ENCODE measurements around the gene CEP131. TPM values are rescaled to one million over a fixed set of nuclear protein-coding genes. Genes with fewer than 3 reads are reported as not detected.

The CEP131 gene
- total RNA-seq, 4 donors from 2014 or later, result 6.0 to 8.8 (median 7.5) TPM

DNA sequence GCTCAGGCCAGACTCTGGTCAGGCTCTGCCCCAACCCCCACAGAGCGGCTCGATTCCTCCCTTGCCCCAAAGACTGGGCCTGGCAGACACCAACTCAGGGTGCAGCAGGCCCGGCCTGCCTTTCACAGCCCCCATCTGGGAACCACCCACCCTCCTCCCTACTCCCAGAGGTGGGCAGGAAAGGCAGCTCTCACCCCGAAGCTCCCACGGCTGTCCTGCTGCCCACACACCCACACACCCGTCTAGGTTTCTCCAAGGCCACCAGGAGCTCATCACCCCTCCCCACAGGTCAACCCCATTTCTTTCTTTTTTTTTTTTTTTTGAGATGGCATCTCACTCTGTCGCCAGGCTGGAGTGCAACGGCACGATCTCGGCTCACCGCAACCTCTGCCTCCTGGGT lies 3.8 kb downstream of the CEP131 start:
- in situ Hi-C loops (cut with MboI; ENCODE audit: low sequenced_read_pairs in 4 of 4), result no loop called here
- Histone ChIP-seq H3K4me1 (peaks cover 11 to 18% of the 10 kb centered on the region in 2 donors), H3K9me3 (no peaks in the 10 kb centered on the region), H3K27me3 (no peaks in the 10 kb centered on the region), H3K27ac (no peak overlapping the region), H3K36me3 (peaks cover 0 to 5% of the 10 kb centered on the region in 2 donors), H3K4me3 (no peak overlapping the region)
- intact Hi-C loops (cut with DNase I; ENCODE audit: low total_unique reads), result no loop called here
- DNase-seq (no peak), ATAC-seq (no peak)
- TF ChIP-seq POLR2A (IDR thresholded peaks at IDR 0.05), result no peak
- TF ChIP-seq, protein P1, sequence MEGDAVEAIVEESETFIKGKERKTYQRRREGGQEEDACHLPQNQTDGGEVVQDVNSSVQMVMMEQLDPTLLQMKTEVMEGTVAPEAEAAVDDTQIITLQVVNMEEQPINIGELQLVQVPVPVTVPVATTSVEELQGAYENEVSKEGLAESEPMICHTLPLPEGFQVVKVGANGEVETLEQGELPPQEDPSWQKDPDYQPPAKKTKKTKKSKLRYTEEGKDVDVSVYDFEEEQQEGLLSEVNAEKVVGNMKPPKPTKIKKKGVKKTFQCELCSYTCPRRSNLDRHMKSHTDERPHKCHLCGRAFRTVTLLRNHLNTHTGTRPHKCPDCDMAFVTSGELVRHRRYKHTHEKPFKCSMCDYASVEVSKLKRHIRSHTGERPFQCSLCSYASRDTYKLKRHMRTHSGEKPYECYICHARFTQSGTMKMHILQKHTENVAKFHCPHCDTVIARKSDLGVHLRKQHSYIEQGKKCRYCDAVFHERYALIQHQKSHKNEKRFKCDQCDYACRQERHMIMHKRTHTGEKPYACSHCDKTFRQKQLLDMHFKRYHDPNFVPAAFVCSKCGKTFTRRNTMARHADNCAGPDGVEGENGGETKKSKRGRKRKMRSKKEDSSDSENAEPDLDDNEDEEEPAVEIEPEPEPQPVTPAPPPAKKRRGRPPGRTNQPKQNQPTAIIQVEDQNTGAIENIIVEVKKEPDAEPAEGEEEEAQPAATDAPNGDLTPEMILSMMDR (IDR thresholded peaks at IDR 0.05 in 4 of 5, conservative IDR thresholded peaks at IDR 0.05 in 1 of 5), result no peak

DNA sequence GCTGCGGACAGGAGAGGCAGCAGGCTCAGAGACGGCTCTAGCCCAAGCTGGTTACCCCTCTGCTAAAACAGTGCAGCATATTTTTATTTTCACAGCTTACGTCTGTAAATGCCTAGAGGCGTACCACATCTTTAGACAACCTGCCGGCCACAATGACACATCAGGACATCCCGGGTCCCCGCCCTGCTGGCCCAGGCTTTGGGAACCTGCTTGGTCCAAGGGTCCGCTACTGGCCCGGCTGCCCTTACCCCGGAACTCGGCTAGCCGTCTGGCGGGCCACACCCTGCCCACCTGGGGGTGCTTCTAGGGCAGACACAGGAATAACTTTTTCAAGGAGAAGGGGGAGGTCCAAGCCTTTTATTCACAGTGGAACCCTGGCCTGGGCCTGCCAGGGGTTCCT lies 4.3 kb downstream of the CEP131 start:
- H3K4me3 ChIP-seq, result no peak overlapping the region
- H3K4me1 ChIP-seq, result peaks cover 11 to 15% of the 10 kb centered on the region in 2 donors
- TF ChIP-seq POLR2A (IDR thresholded peaks at IDR 0.05), result no peak
- TF ChIP-seq, protein P1 (IDR thresholded peaks at IDR 0.05 in 4 of 5, conservative IDR thresholded peaks at IDR 0.05 in 1 of 5), result no peak
- in situ Hi-C loops (cut with MboI; ENCODE audit: low sequenced_read_pairs in 4 of 4), result no loop called here
- no peak overlapping the region for H3K27ac ChIP-seq
- no peak for DNase-seq
- peaks cover 0 to 5% of the 10 kb centered on the region in 2 donors for H3K36me3 ChIP-seq
- intact Hi-C loops (cut with DNase I; ENCODE audit: low total_unique reads), result no loop called here
- no peaks in the 10 kb centered on the region for H3K9me3 ChIP-seq
- no peaks in the 10 kb centered on the region for H3K27me3 ChIP-seq
- ATAC-seq, result no peak

DNA sequence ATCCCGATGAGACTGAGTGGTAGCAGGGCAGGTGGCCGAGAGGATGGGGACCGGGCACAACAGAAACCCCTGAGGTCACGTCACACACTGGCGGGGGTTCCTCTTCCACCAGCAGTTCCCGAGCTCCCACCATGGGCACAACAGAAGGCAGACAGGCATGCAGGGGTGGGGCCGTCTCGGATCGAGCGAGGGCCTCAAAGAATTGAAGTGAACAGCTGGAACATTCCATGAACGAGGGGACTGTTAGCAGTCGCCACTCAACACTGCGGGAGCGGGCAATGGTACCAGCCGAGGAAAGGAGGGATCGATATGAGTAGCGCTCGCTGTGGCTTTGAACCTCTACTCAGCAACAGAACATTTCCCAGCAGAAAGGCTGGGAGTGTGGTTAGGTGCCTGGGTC lies 5.3 kb downstream of the CEP131 start:
- ATAC-seq (no peak), DNase-seq (no peak)
- TF ChIP-seq POLR2A (IDR thresholded peaks at IDR 0.05), result no peak
- TF ChIP-seq, protein P1 (IDR thresholded peaks at IDR 0.05 in 4 of 5, conservative IDR thresholded peaks at IDR 0.05 in 1 of 5), result no peak
- Histone ChIP-seq H3K27ac (no peak overlapping the region), H3K4me3 (no peak overlapping the region), H3K4me1 (peaks cover 11 to 12% of the 10 kb centered on the region in 2 donors), H3K36me3 (peaks cover 0 to 5% of the 10 kb centered on the region in 2 donors), H3K27me3 (no peaks in the 10 kb centered on the region), H3K9me3 (no peaks in the 10 kb centered on the region)
- in situ Hi-C loops (cut with MboI; ENCODE audit: low sequenced_read_pairs in 4 of 4), result no loop called here
- intact Hi-C loops (cut with DNase I; ENCODE audit: low total_unique reads), result no loop called here

DNA sequence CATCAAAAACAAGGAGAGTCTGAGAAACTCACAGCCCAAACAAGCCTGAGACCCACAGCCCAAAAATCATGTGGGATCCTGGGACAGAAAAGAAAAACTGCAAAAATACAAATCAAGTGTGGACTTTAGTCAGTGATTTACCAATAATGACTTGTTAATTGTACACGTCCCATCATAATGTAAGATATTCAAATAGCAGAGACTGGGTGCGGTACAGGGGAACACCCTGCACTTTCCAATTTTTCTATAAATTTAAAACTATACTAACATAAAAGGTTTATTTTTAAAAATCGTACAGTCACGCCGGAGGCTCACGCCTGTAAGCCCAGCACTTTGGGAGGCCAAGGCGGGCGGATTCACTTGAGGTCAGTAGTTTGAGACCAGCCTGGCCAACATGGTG lies 8.8 kb downstream of the CEP131 start:
- Histone ChIP-seq H3K27ac (no peak overlapping the region), H3K36me3 (no peaks in the 10 kb centered on the region), H3K9me3 (no peaks in the 10 kb centered on the region), H3K4me3 (no peak overlapping the region), H3K4me1 (no peaks in the 10 kb centered on the region), H3K27me3 (no peaks in the 10 kb centered on the region)
- intact Hi-C loops (cut with DNase I; ENCODE audit: low total_unique reads), result no loop called here
- no peak for TF ChIP-seq POLR2A (IDR thresholded peaks at IDR 0.05)
- TF ChIP-seq, protein P1 (IDR thresholded peaks at IDR 0.05 in 4 of 5, conservative IDR thresholded peaks at IDR 0.05 in 1 of 5), result no peak
- in situ Hi-C loops (cut with MboI; ENCODE audit: low sequenced_read_pairs in 4 of 4), result no loop called here
- DNase-seq (no peak), ATAC-seq (no peak)

DNA sequence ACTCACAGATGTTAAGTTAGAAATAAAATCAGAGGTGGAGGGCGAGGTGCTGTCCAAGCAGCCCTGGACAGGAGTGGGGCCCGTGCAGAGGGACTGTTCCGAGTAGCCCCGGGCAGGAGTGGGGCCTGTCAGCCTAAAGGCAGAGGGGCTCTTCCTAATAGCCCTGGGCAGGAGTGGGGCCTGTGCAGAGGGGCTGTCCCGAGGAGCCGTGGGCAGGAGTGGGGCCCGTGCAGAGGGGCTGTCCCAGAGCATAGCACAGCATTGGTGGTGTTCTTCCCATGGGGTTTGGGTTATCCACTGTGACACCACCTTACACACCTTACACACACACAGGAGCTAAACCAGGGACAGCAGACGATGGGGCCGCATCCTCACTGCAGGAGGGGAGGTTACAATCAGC lies 10.4 kb downstream of the CEP131 start:
- in situ Hi-C loops (cut with MboI; ENCODE audit: low sequenced_read_pairs in 4 of 4), result no loop called here
- TF ChIP-seq POLR2A (IDR thresholded peaks at IDR 0.05), result no peak
- TF ChIP-seq, protein P1 (IDR thresholded peaks at IDR 0.05 in 4 of 5, conservative IDR thresholded peaks at IDR 0.05 in 1 of 5), result no peak
- Histone ChIP-seq H3K27ac (no peak overlapping the region), H3K4me1 (no peaks in the 10 kb centered on the region), H3K27me3 (no peaks in the 10 kb centered on the region), H3K4me3 (no peak overlapping the region), H3K9me3 (no peaks in the 10 kb centered on the region), H3K36me3 (no peaks in the 10 kb centered on the region)
- no peak for DNase-seq
- no peak for ATAC-seq
- intact Hi-C loops (cut with DNase I; ENCODE audit: low total_unique reads), result no loop called here
